NAMALWA (cell line): ENCODE data around the gene RAB40A.
A peak's percentile ranks its signal among the peaks of the same experiment; 100 is the strongest.
"Not testable (repeated sequence)": the region's sequence is repeated elsewhere in the genome, so short reads cannot be mapped to it uniquely, and the experiment has no call there.

Experiments used
- DNase-seq: peaks from one replicate; pipeline ENCODE4 v3.0.0-alpha.2; 2015; ENCODE audit warnings: low spot score

Gene RAB40A

DNA sequence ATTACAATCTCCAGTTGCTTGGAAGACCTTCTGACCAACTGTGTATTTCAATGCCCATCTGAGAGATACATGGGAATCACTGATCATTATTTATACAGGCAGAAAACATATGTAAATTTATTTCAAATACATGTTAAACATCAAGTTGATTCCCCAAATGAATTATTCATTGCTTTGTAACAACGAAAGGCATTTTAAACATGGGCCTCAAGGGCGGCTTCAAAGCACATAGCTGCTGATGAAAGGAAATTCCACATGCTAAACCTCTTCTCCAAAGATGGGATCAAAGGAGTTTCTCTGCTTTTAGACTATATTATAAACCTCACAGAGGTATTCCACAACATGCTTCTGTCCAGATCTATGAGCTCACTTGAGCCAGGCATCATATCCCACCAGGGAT is 4.3 kb upstream of the RAB40A start:
- no peak for DNase-seq

- DNase-seq = no peak
Observed at GRCh38 chrX:103520386-103520785, 1.1 kb upstream of the RAB40A start.

GRCh38 chrX:103518571-103518970 is 718 bp downstream of the RAB40A start:
- no peak for DNase-seq

GRCh38 chrX:103517246-103517645 is 2.0 kb downstream of the RAB40A start:
- DNase-seq = no peak

- DNase-seq = no peak
Observed at GRCh38 chrX:103513476-103514108, 5.7 kb downstream of the RAB40A start.

- no peak for DNase-seq
Observed at GRCh38 chrX:103513067-103513466, 6.2 kb downstream of the RAB40A start.

- no peak for DNase-seq
Observed at GRCh38 chrX:103510031-103510430, 9.3 kb downstream of the RAB40A start.

DNA sequence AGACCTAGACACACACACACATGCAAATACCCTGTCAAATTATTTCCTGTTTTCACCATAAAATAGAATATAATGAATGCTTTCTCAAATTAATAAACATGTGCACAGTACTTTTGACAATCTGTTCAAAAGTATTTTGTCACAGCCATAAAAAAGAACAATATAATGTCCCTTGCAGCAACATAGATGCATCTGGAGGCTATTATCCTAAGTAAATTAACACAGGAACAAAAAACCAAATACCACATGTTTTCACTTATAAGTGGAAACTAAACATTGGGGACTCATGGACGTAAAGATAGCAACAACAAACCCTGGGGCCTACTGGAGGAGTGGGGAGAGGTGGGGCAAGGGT is 15.5 kb downstream of the RAB40A start:
- DNase-seq = no peak

DNA sequence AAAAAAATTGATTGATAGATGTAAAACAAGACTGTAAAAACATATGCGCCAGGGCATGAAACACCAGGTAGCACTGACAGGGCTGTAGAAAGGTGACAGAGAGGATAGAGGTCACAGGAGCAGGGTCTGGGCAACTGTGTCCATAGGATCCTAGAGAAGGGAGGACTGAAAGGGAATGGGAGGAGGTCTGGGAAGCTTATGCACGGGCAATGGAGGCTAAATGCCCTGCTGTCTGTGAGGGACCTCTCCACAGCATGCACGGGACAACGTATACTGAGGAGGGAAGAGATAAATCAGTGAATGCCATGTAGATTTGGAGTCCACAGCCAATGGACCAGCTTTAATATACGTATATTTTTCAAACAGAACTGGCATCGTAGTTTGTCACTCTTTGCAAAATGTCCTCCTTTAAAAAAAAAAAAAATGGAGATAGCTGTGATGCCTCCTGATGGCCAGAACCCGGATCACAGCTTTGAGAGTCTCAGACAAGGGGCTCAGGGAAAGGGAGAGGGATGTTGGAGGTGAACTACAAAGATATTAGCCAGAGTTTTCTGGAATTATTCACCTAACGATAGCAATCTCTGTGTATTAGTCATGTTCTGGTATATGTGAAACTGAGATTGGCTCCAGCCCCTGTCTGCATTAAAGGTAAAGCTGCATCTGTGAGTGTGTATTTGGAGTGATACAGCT is 16.0 kb downstream of the RAB40A start:
- DNase-seq = no peak

GRCh38 chrX:103498786-103499185 is 20.5 kb downstream of the RAB40A start:
- DNase-seq = no peak

DNA sequence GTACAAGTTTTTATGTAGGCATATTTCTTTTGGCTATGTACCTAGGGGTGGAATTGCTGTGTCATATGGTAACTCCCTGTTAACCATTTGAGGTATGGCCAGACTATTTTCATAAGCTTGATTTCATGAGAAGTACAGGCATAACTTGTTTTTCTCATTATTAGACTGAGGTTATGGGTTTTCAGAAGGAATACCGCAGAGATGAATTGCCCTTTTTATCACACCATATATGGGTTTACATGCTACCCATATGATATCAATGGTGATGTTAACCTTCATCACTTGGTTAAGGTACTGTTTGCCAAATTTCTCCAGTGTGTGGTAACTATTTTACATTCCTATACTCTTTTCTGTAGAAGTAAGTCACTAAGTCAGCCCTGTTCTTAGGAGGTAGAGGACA is 23.5 kb downstream of the RAB40A start:
- DNase-seq = no peak

- not testable (repeated sequence) for DNase-seq
Observed at GRCh38 chrX:103493578-103493977, 25.7 kb downstream of the RAB40A start.

- peak; percentile 51 for DNase-seq
Observed at GRCh38 chrX:103489733-103490132, 29.6 kb downstream of the RAB40A start.

- no peak for DNase-seq
Observed at GRCh38 chrX:103488794-103489193, 30.5 kb downstream of the RAB40A start.

GRCh38 chrX:103488332-103488731 is 31.0 kb downstream of the RAB40A start:
- peak; percentile 1 for DNase-seq

DNA sequence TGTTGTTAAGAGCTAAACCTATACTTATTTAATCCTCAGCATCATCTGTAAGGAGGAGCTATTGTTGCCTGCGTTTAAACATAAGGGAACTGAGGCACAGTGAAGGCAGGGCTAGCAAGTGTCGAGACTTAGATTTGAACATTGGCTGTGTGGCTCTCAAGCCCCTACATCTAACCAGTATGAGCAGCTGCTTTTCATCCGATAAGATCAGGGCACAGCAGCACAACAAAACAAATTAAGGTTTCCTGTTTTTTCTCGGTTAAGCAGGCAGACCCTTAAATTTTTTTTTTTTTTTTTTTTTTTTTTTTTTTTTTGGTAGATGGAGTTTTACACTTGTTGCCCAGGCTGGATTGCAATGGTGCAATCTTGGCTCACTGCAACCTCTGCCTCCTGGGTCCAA is 35.6 kb downstream of the RAB40A start:
- DNase-seq = no peak

DNA sequence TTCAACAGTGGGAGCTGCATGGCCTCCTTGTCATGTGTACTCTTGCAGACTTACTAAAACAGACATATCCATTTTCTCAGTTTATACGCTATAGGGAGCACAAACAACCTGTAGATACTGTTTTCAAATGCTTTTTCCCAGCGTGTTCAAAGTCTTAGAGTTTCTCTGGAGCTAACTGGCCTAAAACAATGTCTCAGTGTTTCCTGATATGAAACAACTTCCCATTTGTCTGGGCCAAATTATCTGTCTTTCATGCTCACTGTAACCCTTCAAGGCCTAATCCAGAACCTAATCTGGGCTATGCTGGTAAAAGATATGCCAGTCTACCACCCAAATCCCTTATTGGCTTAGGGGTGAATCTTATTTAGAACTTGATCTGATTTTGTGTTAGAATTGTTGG is 38.8 kb downstream of the RAB40A start:
- DNase-seq = no peak

DNA sequence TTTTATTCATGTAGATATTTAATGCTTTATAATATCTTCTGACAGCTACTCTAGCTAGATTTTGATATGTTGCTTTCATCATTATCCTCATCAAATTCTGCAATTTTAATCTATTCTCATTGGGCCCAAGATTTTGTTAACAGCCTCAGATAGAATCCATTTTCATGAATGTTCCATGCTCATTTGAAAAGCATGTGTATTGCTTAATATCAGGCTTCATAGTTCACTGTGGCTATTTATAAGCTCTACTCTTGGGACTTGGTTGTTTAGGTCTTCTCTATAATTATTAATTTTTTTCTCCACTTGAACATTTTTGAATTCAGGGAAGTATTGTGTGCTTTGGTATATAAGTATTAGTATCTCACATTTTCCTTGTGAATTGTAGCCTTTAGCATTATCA is 41.8 kb downstream of the RAB40A start:
- DNase-seq = no peak

- DNase-seq = no peak
Observed at GRCh38 chrX:103475381-103475780, 43.9 kb downstream of the RAB40A start.

DNA sequence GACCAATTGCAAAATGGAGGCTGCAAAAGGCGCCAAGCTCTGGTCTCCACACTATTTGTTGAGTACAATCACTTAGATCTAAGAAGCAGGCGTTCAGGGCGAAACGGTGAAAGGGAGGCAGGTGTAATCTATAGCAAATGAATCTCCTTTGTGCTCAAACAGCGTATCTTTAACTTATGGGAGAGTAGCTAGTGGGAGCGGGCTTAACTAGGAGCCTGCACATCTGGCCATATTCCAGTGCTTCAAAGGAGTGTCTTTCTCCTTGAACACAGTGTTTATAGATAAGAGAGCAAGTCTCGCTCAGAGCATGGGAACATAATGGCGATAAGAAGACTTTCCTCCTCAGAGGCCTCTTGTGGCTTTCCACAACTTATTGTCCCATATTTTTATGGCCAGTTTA is 49.3 kb downstream of the RAB40A start:
- DNase-seq = not testable (repeated sequence)

GRCh38 chrX:103467887-103468286 is 51.4 kb downstream of the RAB40A start:
- DNase-seq = no peak

GRCh38 chrX:103467156-103467555 is 52.1 kb downstream of the RAB40A start:
- DNase-seq = no peak

GRCh38 chrX:103464774-103465117 is 54.5 kb downstream of the RAB40A start:
- DNase-seq = peak; percentile 84

GRCh38 chrX:103464072-103464773 is 55.1 kb downstream of the RAB40A start:
- peak; percentile 63 for DNase-seq
